TTC549 (cell line): Measurements from ENCODE around the gene NR6A1.

Experiments used
- FAIRE-seq: peaks from 2 replicates; lab custom pipeline; 2012; peaks lifted over from hg19 to GRCh38; lab: Jason Lieb, UNC

Gene NR6A1

GRCh38 chr9:124468061-124468740, 302.9 kb downstream of the NR6A1 start:
- FAIRE-seq, result no peak

- no peak for FAIRE-seq
Measured at GRCh38 chr9:124467410-124468060, 303.6 kb downstream of the NR6A1 start.
